ENCODE data around the gene DDX21. TPM values are rescaled to one million over a fixed set of nuclear protein-coding genes. Genes with fewer than 3 reads are reported as not detected.
"Not testable (repeated sequence)": the region's sequence is repeated elsewhere in the genome, so short reads cannot be mapped to it uniquely, and the experiment has no call there.

DDX21 gene
- total RNA-seq (10 to 100 TPM; 50.6 to 57.1 TPM), polyA plus RNA-seq (10 to 100 TPM; 20.3 to 20.7 TPM)

DNA sequence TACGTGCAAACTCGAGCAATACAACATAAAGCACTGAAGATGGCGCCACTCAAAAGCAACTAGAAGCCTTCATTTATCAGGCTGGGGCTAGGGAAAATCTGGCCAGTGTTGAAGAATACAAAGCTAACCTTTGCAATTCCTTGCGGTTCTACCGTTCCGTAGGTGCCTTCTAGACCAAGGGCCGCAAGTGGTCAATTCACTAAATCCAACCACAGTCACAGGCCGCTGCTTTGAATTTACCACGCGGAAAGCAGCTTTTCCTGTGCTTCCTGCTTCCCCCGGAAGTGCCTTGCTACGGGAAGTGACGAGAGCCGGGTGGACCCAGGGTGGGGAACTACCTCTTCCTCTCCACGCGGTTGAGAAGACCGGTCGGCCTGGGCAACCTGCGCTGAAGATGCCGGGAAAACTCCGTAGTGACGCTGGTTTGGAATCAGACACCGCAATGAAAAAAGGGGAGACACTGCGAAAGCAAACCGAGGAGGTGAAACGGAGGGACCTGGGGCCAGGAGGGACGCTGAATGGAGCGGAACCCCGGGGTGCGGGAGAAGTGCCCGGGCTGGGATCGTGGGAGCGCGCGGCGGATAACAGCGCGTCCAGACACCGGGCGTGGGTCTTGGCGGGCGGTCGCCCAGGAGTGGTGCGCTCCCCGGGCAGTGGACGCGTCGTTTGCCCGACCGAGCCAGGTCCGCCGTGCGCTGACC lies at the start of gene DDX21:
Gene DDX21, plus strand, starts transcription at position 339 of the 701 bp plus-strand sequence. Its CDS starts 56 bp downstream, at position 395.
- Mint-ChIP-seq H3K9me3 (peaks cover 0 to 8% (median 0%) of the 10 kb centered on the region in 8 donors), H3K27me3 (no peaks in the 10 kb centered on the region), H3K4me1 (peaks cover 16 to 47% (median 35%) of the 10 kb centered on the region in 4 donors), H3K36me3 (peaks cover 7 to 39% of the 10 kb centered on the region in 2 donors), H3K27ac (peak within 1 kb of the TSS; percentile 98 to 100 (median 100)), H3K4me3 (peak within 1 kb of the TSS; percentile 97 to 100 (median 100))
- ChIA-PET CTCF (ENCODE audit: partially characterized antibody) (interaction anchor here (0.7 to 5.2 kb wide), 18 partner anchors 10 to 623 kb away, joined by 3 to 53 read pairs (median 6); partner anchors contain the start of gene DDX50), POLR2A (ENCODE audit: partially characterized antibody) (interaction anchor here (0.6 to 3.1 kb wide), 20 partner anchors 9 to 623 kb away, joined by 3 to 25 read pairs (median 6); partner anchors contain the start of genes CCAR1, DDX50, KIFBP and PBLD)
- H3K4me1 ChIP-seq (ENCODE audit: insufficient read depth, low read length) = peaks cover 46% of the 10 kb centered on the region
- no peaks in the 10 kb centered on the region for H3K27me3 ChIP-seq (ENCODE audit: insufficient read depth, low read length)
- peak within 1 kb of the TSS; percentile 64 to 97 for H3K4me3 ChIP-seq (ENCODE audit: low read length in 2 of 2)
- peak within 1 kb of the TSS; percentile 100 for H3K27ac ChIP-seq (ENCODE audit: low read depth, low read length)
- intact Hi-C loops (cut with micrococcal nuclease) = loop anchor here (1.0 to 5.0 kb wide), 5 partner anchors 32 to 551 kb away; partner anchors contain the start of genes DDX50 and KIFBP
- peak; percentile 87 to 96 (median 90) for DNase-seq
- peaks cover 4% of the 10 kb centered on the region for H3K36me3 ChIP-seq (ENCODE audit: insufficient read depth, low read length)
- H3K9me3 ChIP-seq (ENCODE audit: control insufficient read depth in 1 of 2, low read length in 2 of 2) = no peaks in the 10 kb centered on the region

DNA sequence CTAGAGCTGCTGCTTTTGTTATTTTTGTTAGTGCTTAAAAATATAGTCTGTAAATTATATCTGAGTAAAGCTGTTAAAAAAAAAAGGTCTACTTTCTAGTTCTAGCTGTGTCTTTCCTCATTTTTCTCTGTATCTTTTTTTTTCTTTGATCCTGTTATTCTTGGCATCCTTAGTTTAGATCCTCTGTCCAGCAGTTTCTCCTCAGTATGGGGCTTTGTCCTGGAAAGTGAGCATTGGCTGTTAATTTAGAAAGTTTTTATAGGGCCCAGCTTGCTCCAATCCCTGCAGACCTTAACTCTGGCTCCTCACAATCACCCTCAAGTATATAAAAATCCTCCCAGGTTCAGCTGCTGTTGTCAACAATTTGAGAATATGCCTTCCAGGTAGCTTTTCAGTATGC lies 31.4 kb upstream of the DDX21 start:
- H3K4me1 ChIP-seq (ENCODE audit: insufficient read depth, low read length) = no peaks in the 10 kb centered on the region
- peaks cover 5 to 9% (median 6%) of the 10 kb centered on the region in 4 donors for H3K4me1 Mint-ChIP-seq
- H3K9me3 Mint-ChIP-seq = no peaks in the 10 kb centered on the region
- ChIA-PET POLR2A (ENCODE audit: partially characterized antibody) (interaction anchor here (0.7 kb wide), 1 partner anchor 18 kb away, joined by 4 read pairs; no protein-coding TSS in a partner anchor), CTCF (ENCODE audit: partially characterized antibody) (interaction anchor here (0.6 to 0.7 kb wide), 2 partner anchors 91 to 932 kb away, joined by 3 to 4 read pairs; no protein-coding TSS in a partner anchor)
- no peaks in the 10 kb centered on the region for H3K9me3 ChIP-seq (ENCODE audit: control insufficient read depth in 1 of 2, low read length in 2 of 2)
- H3K27ac Mint-ChIP-seq = peak overlapping the region in 4 of 7 donors; percentile 57 to 75 (median 74)
- H3K4me3 ChIP-seq (ENCODE audit: low read length in 2 of 2) = no peak overlapping the region
- H3K36me3 ChIP-seq (ENCODE audit: insufficient read depth, low read length) = peaks cover 9% of the 10 kb centered on the region
- intact Hi-C loops (cut with micrococcal nuclease) = no loop called here
- peaks cover 19 to 47% of the 10 kb centered on the region in 2 donors for H3K36me3 Mint-ChIP-seq
- no peak overlapping the region for H3K4me3 Mint-ChIP-seq
- no peak overlapping the region for H3K27ac ChIP-seq (ENCODE audit: low read depth, low read length)
- no peak for DNase-seq
- H3K27me3 Mint-ChIP-seq = no peaks in the 10 kb centered on the region
- H3K27me3 ChIP-seq (ENCODE audit: insufficient read depth, low read length) = no peaks in the 10 kb centered on the region

DNA sequence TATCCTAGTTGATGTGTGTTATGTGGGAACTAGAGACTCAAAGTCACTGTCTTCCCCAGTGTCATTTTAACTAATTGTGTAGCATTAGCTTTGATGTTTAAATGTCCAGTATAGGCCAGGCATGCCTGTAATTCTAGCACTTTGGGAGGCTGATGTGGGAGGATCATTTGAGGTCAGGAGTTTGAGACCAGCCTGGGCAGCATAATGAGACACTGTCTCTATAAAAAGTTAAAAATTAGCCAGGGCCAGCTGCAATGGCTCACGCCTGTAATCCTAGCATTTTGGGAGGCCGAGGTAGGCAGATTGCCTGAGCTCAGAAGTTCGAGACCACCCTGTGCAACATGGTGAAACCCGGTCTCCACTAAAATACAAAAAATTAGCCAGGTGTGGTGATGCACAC lies 30.5 kb upstream of the DDX21 start:
- no peaks in the 10 kb centered on the region for H3K27me3 ChIP-seq (ENCODE audit: insufficient read depth, low read length)
- Mint-ChIP-seq H3K27ac (peak overlapping the region in 4 of 7 donors; percentile 36 to 59 (median 50)), H3K4me1 (peaks cover 7 to 11% (median 8%) of the 10 kb centered on the region in 4 donors), H3K4me3 (no peak overlapping the region), H3K36me3 (peaks cover 19 to 45% of the 10 kb centered on the region in 2 donors), H3K27me3 (no peaks in the 10 kb centered on the region), H3K9me3 (no peaks in the 10 kb centered on the region)
- ChIA-PET POLR2A (ENCODE audit: partially characterized antibody) (no interaction called here), CTCF (ENCODE audit: partially characterized antibody) (no interaction called here)
- peaks cover 4% of the 10 kb centered on the region for H3K36me3 ChIP-seq (ENCODE audit: insufficient read depth, low read length)
- H3K4me1 ChIP-seq (ENCODE audit: insufficient read depth, low read length) = no peaks in the 10 kb centered on the region
- DNase-seq = no peak
- intact Hi-C loops (cut with micrococcal nuclease) = no loop called here
- H3K4me3 ChIP-seq (ENCODE audit: low read length in 2 of 2) = no peak overlapping the region
- H3K9me3 ChIP-seq (ENCODE audit: control insufficient read depth in 1 of 2, low read length in 2 of 2) = no peaks in the 10 kb centered on the region
- H3K27ac ChIP-seq (ENCODE audit: low read depth, low read length) = no peak overlapping the region

DNA sequence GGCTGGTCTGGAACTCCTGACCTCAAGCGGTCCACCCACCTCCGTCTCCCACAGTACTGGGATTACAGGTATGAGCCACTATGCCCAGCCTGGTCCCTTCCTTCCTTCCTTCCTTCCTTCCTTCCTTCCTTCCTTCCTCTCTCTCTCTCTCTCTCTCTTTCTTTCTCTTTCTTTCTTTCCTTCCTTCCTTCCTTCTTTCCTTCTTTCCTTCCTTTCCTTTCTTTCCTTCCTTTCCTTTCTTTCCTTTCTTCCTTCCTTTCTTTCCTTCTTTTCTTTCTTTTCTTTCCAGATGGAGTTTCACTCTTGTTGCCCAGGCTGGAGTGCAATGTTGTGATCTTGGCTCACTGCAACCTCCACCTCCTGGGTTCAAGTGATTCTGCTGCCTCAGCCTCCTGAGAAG lies 26.8 kb upstream of the DDX21 start:
- H3K9me3 ChIP-seq (ENCODE audit: control insufficient read depth in 1 of 2, low read length in 2 of 2); H3K27me3 ChIP-seq (ENCODE audit: insufficient read depth, low read length); CTCF ChIA-PET (ENCODE audit: partially characterized antibody); POLR2A ChIA-PET (ENCODE audit: partially characterized antibody); DNase-seq; H3K9me3 Mint-ChIP-seq; H3K4me1 ChIP-seq (ENCODE audit: insufficient read depth, low read length); H3K4me3 Mint-ChIP-seq; H3K36me3 ChIP-seq (ENCODE audit: insufficient read depth, low read length); H3K27ac ChIP-seq (ENCODE audit: low read depth, low read length); intact Hi-C loops (cut with micrococcal nuclease); H3K4me3 ChIP-seq (ENCODE audit: low read length in 2 of 2); H3K27me3 Mint-ChIP-seq: not testable (repeated sequence)
- H3K27ac Mint-ChIP-seq = peak overlapping the region in 2 of 7 donors; percentile 55 to 93
- H3K4me1 Mint-ChIP-seq = peaks cover 4 to 15% (median 10%) of the 10 kb centered on the region in 4 donors
- H3K36me3 Mint-ChIP-seq = peaks cover 29 to 53% of the 10 kb centered on the region in 2 donors

DNA sequence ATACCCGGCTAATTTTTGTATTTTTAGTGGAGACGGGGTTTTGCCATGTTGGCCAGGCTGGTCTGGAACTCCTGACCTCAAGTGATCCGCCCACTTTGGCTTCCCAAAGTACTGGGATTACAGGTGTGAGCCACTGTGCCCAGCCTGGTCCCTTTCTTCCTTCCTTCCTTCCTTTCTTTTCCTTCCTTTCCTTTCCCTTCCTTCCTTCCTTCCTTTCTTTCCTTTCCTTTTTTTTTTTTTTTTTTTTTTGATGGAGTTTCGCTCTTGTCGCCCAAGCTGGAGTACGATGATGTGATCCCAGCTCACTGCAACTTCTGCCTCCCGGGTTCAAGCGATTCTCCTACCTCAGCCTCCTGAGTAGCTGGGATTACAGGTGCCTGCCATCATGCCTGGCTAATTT lies 26.1 kb upstream of the DDX21 start:
- H3K36me3 Mint-ChIP-seq = peaks cover 22 to 52% of the 10 kb centered on the region in 2 donors
- H3K4me3 Mint-ChIP-seq; H3K27ac ChIP-seq (ENCODE audit: low read depth, low read length); intact Hi-C loops (cut with micrococcal nuclease); H3K4me3 ChIP-seq (ENCODE audit: low read length in 2 of 2); H3K9me3 ChIP-seq (ENCODE audit: control insufficient read depth in 1 of 2, low read length in 2 of 2); H3K9me3 Mint-ChIP-seq; H3K27me3 Mint-ChIP-seq; CTCF ChIA-PET (ENCODE audit: partially characterized antibody); H3K4me1 ChIP-seq (ENCODE audit: insufficient read depth, low read length); DNase-seq; POLR2A ChIA-PET (ENCODE audit: partially characterized antibody); H3K27me3 ChIP-seq (ENCODE audit: insufficient read depth, low read length): not testable (repeated sequence)
- peak overlapping the region in 1 of 7 donors; percentile 25 for H3K27ac Mint-ChIP-seq
- peaks cover 4 to 13% (median 9%) of the 10 kb centered on the region in 4 donors for H3K4me1 Mint-ChIP-seq
- peaks cover 10% of the 10 kb centered on the region for H3K36me3 ChIP-seq (ENCODE audit: insufficient read depth, low read length)

DNA sequence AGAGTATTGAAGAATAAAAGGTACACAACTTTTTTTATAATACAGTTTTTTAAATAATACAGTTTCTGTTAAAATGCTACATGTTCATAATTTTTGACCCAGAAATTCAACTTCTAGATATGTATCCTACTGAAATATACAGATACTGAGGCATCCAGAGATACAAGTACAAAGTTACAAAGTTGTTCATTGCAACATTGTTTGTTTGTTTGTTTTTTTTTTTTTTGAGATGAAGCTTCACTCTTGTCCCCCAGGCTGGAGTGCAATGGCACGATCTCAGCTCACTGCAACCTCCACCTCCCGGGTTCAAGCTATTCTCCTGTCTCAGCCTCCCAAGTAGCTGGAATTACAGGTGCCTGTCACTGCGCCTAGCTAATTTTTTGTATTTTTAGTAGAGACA lies 23.1 kb upstream of the DDX21 start:
- POLR2A ChIA-PET (ENCODE audit: partially characterized antibody) = not testable (repeated sequence)
- CTCF ChIA-PET (ENCODE audit: partially characterized antibody) = interaction anchor here (1.7 kb wide), 1 partner anchor 55 kb away, joined by 3 read pairs; no protein-coding TSS in a partner anchor

DNA sequence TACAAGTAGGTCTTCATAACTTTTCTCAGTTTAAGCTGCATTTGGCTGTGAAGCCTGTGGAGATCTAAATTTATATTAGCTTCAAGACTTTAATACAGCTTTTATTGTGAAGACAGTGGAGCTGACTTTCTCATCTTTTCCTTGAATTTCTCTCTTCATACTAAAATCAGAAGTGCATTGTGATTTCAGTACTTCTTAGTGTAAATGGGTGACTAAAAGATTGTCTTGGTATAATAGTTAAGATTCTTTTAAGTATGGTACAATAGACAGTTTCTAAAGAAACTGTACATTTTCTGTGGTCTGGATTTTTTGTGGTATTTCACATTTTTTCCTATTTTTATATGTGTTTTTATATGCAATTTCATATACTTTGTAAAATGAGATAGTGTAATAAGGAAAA lies 21.0 kb upstream of the DDX21 start:
- Histone ChIP-seq H3K4me1 (ENCODE audit: insufficient read depth, low read length) (no peaks in the 10 kb centered on the region), H3K27me3 (ENCODE audit: insufficient read depth, low read length) (no peaks in the 10 kb centered on the region), H3K4me3 (ENCODE audit: low read length in 2 of 2) (no peak overlapping the region), H3K27ac (ENCODE audit: low read depth, low read length) (no peak overlapping the region), H3K9me3 (ENCODE audit: control insufficient read depth in 1 of 2, low read length in 2 of 2) (no peaks in the 10 kb centered on the region), H3K36me3 (ENCODE audit: insufficient read depth, low read length) (peaks cover 24% of the 10 kb centered on the region)
- H3K27ac Mint-ChIP-seq = no peak overlapping the region
- intact Hi-C loops (cut with micrococcal nuclease) = no loop called here
- peaks cover 4 to 21% (median 10%) of the 10 kb centered on the region in 4 donors for H3K4me1 Mint-ChIP-seq
- H3K9me3 Mint-ChIP-seq = no peaks in the 10 kb centered on the region
- peaks cover 46 to 64% of the 10 kb centered on the region in 2 donors for H3K36me3 Mint-ChIP-seq
- no peak for DNase-seq
- CTCF ChIA-PET (ENCODE audit: partially characterized antibody) = no interaction called here
- POLR2A ChIA-PET (ENCODE audit: partially characterized antibody) = no interaction called here
- no peaks in the 10 kb centered on the region for H3K27me3 Mint-ChIP-seq
- no peak overlapping the region for H3K4me3 Mint-ChIP-seq

More for the DNA sequence above, 23.1 kb upstream of the DDX21 start:
- H3K36me3 ChIP-seq (ENCODE audit: insufficient read depth, low read length) = peaks cover 17% of the 10 kb centered on the region
- DNase-seq; H3K4me3 ChIP-seq (ENCODE audit: low read length in 2 of 2); H3K27me3 Mint-ChIP-seq; intact Hi-C loops (cut with micrococcal nuclease); H3K4me1 ChIP-seq (ENCODE audit: insufficient read depth, low read length); H3K27ac ChIP-seq (ENCODE audit: low read depth, low read length); H3K4me3 Mint-ChIP-seq; H3K27me3 ChIP-seq (ENCODE audit: insufficient read depth, low read length); H3K27ac Mint-ChIP-seq; H3K9me3 ChIP-seq (ENCODE audit: control insufficient read depth in 1 of 2, low read length in 2 of 2); H3K9me3 Mint-ChIP-seq: not testable (repeated sequence)
- H3K36me3 Mint-ChIP-seq = peaks cover 35 to 60% of the 10 kb centered on the region in 2 donors
- H3K4me1 Mint-ChIP-seq = peaks cover 4 to 13% (median 7%) of the 10 kb centered on the region in 4 donors
